GM18861 (cell line): ENCODE measurements around the gene FIG4.
"Not testable (repeated sequence)": the region's sequence is repeated elsewhere in the genome, so short reads cannot be mapped to it uniquely, and the experiment has no call there.

Experiments used
- ATAC-seq: cut with Tn5 transposase; IDR thresholded peaks from one replicate; pipeline ENCODE4 v1.9.1; 2021; ENCODE audit not compliant: unreplicated experiment

FIG4 gene

DNA sequence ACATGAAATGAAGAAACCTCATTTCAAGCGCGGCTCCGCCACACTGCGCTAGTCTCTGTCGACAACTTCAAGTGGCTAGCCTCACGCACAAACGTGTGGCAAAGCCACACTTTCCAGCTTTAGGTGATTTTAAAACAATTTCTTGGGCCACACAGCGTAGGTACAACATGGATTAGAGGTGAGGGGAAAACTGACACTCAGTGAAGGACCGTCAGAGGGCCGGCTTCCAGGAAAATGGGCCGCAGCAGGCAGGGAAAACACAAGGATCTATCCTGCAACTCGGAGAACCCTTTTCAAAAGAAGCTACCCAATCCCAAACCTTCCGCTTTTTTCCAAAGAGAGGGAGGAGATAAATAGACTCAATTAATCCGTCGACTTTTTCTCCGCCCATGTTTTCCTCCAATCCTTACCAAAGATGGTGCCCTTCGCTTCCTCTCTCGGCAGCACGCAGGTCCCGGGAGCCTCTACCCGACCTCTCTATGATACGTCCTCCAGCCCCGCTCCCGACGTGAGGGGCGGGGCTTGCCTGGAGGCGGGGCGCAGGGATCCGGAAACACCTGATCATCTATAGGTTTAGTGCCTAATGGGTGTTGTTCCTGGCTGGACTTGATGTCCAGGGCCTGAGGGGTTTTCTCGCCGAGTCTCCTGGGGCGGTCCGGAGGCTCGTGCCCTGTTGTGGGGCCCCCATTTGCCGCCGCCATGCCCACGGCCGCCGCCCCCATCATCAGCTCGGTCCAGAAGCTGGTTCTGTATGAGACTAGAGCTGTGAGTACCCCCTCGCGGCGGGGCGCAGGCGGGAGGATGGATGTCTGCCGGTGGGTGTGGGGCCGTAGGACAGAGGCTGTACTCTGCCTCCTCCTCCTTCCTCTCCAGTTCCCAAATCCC, at the start of gene FIG4, which contains the start of gene AK9:
Gene FIG4 (plus strand): TSS at position 560 of the 885 bp plus-strand sequence. CDS start 140 bp downstream, at position 700.
Gene AK9 (minus strand): TSS at position 466 of the 885 bp plus-strand sequence. CDS start 15,457 bp downstream, outside the sequence.
- ATAC-seq = peak; percentile 89

DNA sequence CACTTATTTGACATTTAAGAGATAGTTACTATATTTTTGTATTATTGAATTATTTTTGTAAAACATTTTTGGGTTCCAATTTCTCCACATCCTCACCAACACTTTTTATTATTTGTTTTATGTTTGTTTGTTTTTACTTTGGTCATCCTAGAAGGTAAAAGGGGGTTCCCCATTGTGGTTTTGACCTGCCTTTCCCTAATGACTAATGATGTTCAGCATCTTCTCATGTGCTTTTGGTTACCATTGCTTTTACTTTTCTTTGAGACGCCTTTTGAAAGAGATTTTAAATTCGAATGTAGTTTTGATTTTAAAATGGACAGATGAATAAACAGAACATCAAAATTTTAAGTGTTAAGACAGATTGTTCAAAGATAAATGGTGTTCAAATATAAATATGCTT, 47.0 kb upstream of the FIG4 start:
- ATAC-seq = no peak

DNA sequence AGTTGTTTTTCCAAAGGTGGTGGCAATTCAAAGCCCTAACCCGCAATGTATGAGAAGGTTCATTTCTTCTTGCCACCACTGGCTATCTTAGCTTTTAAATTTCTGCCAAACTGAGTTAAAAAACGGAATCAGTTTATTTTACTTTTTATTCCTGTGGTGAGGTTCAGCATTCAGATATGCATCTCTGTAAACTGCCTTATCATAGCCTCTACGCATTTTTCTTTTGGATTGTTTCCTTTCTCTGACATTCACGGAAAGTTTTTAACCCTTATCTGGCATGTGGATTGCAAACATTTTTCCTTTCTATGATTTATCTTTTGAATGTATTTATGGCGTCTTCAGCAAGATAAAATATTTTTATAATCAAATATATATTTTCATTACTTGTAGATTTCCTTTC, 37.8 kb upstream of the FIG4 start:
- no peak for ATAC-seq

DNA sequence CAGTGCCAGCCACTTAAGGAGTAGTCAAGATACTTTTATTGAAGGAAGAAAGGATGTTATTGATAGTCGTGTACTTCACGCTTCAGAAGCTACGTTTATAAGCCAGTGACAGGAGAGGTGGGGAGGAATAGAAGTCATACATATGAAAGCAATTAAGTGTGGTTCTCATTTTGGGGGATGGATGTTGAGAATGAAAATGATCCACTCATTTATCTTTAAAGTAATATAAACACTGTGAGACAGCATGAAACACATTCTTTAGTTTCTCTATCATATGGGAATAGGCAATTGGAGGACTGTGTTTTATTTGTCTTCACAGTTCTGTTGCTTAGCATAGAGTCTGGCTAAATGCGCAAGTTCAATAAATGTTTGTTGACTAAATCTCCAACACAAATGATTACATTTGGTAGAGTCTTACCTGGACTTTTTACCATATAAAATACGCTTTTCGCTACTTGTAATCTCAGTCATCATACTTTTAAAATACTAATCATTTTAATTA, 35.3 kb upstream of the FIG4 start:
- no peak for ATAC-seq

DNA sequence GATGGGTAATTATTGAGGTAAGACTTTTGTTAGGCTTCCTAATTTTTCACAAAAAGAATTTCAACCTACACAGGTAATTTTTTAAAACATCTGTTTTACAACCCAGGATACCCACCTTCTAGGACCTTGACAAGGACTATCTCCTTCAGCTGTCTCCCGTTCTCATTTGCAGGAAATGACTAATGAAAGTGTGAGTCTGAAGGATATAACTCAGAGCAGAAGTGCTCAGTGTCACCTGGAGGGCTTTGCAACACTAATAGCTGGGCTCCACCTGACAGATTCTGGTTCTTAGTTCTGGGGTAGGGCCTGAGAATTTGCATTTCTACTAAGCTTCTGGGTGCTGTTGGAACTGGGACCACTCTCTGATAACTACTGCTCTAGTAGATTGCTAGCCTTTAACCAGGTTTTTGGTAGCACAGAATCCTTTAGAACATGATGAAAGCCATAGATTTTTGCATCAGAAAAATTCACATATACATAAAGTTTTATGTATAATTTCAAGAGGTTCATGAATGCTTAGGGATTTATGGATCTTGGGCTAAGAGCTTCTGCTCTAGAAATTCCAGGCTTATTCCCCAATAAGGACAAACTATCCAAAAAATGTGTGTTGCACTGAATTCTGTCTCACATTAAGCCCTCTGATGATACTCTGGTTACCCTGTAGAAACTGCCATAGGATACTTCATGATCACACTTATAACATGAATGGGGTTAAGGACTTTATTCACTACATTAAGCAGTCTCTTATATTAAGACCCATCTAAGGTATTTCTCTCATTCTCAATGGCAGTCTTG, 30.4 kb upstream of the FIG4 start:
- no peak for ATAC-seq

DNA sequence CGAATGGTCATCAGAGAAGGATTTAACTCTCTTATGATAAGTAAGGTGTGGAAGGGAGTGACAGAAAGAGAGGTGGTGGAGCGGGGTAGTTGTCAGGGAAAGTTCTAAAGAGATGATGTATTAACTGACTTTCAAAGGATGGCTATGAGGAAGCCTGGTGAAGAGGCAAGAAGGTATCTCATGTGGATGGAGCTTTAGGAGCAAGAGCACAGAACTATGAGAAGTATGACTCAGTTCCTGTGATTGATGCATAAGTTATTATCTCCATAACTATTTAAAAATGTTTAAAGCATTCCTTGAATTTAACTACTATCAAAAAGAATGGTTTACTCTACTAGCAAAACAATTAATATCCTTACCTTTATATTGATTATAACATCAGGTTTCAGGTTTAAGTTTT, 28.9 kb upstream of the FIG4 start:
- ATAC-seq = no peak

DNA sequence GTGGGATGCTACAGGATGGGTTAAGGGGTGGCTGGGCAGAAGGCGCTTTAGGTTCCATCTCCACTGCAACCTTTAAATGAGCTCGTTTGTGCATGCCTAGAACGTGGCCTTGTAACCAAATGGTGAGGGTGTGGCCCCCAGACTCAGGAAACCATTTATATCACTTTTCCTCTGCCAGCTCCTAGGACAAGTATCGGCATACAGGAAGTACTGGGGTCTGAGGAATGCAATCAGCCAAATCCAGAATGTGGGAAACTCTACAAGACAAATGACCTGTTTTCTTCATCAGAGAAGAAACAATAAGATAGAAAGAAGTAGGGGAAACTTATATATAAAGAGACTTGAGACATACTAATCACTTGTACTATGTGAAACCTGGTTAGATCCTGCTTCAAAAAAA, 21.3 kb upstream of the FIG4 start:
- no peak for ATAC-seq

DNA sequence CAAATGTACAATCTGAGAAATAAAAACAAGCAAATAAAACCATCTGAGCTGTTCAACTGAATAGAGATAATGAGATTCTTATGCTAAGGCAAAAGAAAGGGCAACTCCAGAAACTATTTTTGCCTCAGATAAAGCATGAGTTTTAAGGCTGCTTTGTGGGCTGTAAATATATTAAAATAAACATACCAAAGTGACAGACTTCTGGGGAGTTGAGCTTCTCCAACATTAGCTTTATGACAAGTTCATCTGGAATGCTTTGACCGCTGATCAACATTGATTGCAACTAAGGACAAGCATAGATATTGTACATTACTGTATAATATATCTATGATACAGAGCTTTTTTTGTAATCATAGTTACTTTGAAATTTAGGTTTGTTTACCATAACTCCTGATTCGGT, 19.4 kb upstream of the FIG4 start:
- no peak for ATAC-seq

DNA sequence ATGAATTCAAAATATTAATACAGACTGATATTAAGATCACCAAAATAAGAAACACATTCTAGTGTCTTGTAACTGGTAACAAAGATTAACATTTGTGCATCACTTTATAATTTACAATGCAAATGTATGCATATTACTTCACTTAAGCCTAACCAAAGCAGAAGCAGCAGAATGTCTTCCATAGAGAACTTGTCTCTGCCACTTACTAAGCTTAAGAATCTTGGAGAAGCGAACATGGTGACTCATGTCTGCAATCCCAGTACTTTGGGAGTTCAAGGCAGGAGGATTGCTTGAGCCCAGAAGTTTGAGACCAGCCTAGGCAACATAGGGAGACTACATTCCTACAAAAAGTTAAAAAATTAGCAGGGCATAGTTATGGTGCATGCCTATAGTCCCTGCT, 18.9 kb upstream of the FIG4 start:
- no peak for ATAC-seq

DNA sequence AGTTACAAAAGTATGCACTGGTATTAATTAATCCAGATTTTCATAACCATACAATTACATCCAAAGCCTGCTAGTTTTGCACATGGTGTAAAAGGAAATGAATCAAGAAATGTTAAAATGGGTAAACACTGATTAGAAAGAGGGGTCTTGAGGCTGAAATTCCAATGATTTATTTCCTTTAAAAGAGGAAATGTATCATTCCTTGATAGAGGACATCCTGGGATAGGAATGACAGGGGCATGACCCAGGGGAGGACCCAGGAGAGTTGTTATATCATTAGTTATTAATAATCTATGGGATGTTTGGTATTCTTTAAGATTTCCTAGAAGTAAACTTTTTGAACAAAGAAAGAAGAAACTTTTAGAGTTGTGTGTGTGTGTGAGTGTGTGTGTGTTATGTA, 18.3 kb upstream of the FIG4 start:
- ATAC-seq = no peak

DNA sequence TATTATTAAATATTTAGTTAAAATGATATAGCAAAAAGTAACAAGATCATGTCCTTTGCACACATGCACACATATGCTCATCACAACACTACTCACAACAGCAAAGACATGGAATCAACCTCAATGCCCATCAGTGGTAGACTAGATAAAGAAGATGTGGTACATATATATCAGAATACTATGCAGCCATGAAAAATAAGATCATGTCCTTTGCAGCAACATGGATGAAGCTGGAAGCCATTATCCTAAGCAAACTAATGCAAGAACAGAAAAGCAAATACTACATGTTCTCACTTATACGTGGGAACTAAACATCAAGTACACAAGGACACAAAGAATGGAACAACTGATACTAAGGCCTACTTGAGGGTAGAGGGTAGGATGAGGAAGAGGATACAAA, 14.4 kb upstream of the FIG4 start:
- no peak for ATAC-seq

DNA sequence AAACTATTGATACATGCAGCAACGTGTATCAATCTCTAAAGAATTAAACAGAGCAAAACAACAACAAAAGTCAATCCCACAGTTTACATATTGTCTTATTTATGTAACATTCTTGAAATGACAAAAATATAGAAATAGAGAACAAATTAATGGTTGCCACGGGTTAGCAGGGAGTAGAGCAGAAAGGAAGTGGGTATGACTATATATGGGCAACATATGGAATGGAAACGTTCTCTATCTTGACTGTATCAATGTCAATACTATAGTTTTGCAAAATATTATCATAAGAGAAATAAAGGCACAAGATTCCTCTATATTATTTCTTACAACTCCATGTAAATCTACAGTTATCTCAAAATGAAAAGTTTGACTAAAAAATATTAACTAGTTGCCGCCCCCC, 12.9 kb upstream of the FIG4 start:
- ATAC-seq = no peak

DNA sequence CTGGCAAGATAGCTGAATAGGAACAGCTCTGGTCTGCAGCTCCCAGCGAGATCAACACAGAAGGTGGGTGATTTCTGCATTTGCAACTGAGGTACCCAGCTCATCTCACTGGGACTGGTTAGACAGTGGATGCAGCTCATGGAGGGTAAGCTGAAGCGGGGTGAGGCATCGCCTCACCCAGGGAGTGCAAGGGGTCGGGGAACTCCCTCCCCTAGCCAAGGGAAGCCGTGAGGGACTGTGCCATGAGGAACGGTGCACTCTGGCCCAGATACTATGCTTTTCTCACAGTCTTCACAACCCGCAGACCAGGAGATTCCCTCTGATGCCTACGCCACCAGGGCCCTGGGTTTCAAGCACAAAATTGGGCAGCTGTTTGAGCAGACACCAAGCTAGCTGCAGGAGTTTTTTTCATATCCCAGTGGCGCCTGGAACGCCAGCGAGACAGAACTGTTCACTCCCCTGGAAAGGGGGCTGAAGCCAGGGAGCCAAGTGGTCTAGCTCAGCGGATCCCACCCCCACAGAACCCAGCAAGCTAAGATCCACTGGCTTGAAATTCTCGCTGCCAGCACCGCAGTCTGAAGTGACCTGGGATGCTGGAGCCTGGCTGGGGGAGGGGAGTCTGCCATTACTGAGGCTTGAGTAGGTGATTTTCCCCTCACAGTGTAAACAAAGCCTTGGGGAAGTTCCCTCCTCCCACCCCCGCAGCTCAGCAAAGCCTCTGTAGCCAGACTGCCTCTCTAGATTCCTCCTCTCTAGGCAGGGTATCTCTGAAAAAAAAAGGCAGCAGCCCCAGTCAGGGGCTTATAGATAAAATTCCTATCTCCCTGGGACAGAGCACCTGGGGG, 12.2 kb upstream of the FIG4 start:
- ATAC-seq = not testable (repeated sequence)

DNA sequence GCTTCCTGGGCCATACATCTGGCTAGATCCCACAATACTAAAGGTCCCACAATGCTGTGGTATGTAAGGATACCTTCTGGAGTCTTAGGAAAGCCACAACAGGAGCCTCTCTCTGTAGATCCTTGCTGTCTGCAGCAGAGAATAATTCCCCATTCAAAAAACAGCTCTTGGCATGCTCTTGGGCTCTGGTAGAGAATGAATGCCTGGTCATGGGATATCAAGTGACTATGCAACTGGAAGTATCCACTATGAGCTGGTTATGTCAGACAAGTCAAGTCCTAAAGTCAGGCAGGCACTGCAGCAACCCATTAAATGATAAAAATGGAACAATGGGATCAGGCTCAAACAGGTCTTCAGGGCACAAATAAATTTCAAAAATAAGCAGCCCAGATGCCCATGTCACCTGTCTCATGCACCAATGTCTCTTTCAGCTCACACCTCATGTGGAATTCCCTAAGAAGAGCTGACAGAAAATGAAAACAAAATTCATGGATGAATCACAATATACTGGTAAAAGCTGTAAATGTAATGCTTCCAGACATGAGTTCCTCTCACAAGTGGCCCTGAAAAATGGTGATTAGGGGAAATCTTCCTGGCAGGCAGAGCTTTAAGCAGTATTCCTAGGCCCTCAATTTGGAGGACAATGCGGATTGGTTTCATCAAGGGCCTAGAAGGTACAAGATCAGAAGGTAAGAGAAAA, 4.4 kb upstream of the FIG4 start:
- no peak for ATAC-seq

DNA sequence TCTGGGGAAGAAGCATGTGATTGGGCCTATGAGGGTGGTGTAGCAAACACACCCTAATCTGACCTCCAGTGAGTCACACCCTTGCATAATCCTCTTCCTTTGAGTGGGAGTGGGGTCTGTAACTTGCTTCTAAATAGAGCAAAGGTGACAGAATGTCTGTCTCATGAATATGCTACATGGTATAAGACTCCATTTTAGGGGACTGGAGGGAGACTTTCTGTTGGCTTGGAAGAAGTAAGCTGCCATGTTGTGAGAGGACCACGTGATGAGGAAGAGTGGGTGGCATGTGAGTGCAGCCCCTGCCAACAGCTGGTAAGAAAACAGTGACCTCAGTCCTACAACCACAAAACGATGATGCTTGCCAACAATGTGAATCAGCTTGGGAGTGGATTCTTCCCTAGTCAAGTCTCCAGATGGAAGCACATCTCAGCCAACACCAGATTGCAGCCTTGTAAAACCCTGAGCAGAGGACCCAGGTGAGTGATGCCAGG, 3.8 kb upstream of the FIG4 start:
- no peak for ATAC-seq

DNA sequence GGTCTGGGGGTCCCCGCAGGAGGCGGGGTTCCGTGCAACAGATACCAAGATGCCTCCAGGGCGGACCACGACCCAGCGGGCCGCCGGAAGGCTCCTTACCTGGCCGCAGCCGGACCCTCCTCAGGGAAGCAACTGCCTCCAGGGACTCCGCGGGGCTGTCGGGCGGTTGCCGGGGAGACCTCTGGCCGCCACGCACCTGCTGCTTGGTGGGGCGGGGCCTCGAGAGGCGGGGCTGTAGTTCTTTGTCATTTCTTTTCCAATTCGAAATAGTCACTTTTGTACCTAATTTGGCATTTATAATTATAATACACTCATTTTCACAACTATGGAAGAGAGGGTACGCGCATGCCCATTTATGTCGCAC, 741 bp upstream of the FIG4 start:
- peak; percentile 30 for ATAC-seq

DNA sequence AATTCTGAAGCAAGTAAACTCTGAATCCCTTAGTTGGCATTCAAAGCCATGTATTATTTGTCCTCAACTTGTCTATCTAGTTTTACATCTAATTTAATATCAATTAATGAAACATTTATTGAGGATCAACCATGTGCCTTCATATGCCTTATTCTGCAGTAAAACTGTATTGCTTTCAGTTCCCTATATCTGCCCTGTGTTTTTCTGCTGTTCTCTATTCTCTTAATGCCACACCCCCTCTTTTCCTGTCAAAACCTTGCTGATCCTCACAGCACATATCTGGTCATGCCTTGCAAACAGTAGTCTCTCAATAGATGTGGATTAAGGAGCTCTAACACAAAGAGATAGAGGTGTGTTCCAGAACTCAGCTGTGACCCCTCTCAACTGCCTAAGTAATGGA, 2.0 kb downstream of the FIG4 start:
- peak; percentile 30 for ATAC-seq

DNA sequence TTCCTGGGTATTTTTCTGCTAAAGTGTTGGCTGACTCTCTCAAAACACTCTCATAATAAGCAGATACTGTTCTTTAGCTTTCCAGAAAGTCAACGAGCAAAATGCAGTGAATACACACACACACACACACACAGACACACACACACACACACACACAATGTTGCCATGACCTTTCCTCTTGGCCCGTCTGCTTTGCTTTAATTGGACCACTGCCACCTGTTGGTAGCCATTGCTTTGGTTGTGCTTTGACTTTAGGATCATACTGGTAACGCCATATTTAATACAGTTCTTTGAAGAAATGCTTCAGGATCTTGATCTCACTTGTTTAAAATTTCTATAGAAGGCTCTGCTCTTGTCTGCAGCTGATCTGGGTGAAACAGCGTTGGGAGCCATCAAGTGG, 4.4 kb downstream of the FIG4 start:
- no peak for ATAC-seq

DNA sequence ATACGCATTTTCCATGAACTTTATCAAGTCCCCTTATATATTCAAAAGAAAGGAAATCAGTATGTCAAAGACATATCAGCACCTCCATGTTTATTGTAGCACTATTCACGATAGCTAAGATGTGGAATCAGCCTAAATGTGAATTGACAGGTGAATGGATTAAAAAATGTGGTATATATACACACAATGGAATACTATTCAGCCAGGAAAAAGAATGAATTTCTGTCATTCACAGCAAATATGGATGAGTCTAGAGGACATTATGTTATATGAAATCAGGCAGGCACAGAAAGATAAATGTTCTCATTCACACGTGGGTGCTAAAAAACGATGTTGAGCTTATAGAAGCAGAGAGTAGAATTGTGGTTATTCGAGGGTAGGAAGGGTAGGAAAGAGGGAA, 5.3 kb downstream of the FIG4 start:
- no peak for ATAC-seq

DNA sequence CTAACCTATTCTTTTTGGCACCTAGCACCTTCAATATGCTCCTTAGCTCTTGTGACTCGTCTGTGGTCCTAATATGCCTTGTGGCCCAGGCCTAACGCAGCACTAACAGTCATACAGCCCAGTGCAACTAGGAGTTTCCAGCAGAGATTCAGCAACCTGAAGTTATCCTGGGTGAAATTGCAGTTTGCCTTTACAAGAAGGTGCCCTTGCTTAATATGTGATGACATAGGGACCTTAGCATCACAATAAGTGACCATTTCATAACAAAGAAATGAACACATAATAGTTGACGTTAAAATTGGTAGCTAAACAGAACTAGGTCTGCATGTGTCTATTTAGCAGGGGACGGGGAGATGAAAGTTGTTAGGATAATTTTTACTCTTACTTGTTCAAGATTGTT, 10.1 kb downstream of the FIG4 start:
- ATAC-seq = no peak
